Eye (tissue), 1 donor: ENCODE results near the gene SYT13.

ENCODE experiments used
- DNase-seq: peaks from one replicate; pipeline ENCODE4 v3.0.0-alpha.2; 2015

Gene SYT13

GRCh38 chr11:45215098-45215865 lies 70.9 kb downstream of the SYT13 start:
- no peak for DNase-seq

- DNase-seq = no peak
Observed at GRCh38 chr11:45213717-45214116, 72.4 kb downstream of the SYT13 start.

- no peak for DNase-seq
Observed at GRCh38 chr11:45213316-45213665, 72.8 kb downstream of the SYT13 start.

- no peak for DNase-seq
Observed at GRCh38 chr11:45212566-45213315, 73.4 kb downstream of the SYT13 start.

GRCh38 chr11:45211732-45212131 lies 74.4 kb downstream of the SYT13 start:
- no peak for DNase-seq

- no peak for DNase-seq
Observed at GRCh38 chr11:45210846-45211245, 75.3 kb downstream of the SYT13 start.

- peak; percentile 94 for DNase-seq
Observed at GRCh38 chr11:45209891-45210699, 76.0 kb downstream of the SYT13 start.

- DNase-seq = no peak
Observed at GRCh38 chr11:45209000-45209879, 76.9 kb downstream of the SYT13 start.

- no peak for DNase-seq
Observed at GRCh38 chr11:45208135-45208534, 78.0 kb downstream of the SYT13 start.

GRCh38 chr11:45205978-45206377 lies 80.2 kb downstream of the SYT13 start:
- no peak for DNase-seq

GRCh38 chr11:45204761-45205160 lies 81.4 kb downstream of the SYT13 start:
- peak; percentile 28 for DNase-seq

- peak; percentile 28 for DNase-seq
Observed at GRCh38 chr11:45193695-45194094, 92.4 kb downstream of the SYT13 start.
